ENCODE data around the gene NMNAT3.

The NMNAT3 gene

DNA sequence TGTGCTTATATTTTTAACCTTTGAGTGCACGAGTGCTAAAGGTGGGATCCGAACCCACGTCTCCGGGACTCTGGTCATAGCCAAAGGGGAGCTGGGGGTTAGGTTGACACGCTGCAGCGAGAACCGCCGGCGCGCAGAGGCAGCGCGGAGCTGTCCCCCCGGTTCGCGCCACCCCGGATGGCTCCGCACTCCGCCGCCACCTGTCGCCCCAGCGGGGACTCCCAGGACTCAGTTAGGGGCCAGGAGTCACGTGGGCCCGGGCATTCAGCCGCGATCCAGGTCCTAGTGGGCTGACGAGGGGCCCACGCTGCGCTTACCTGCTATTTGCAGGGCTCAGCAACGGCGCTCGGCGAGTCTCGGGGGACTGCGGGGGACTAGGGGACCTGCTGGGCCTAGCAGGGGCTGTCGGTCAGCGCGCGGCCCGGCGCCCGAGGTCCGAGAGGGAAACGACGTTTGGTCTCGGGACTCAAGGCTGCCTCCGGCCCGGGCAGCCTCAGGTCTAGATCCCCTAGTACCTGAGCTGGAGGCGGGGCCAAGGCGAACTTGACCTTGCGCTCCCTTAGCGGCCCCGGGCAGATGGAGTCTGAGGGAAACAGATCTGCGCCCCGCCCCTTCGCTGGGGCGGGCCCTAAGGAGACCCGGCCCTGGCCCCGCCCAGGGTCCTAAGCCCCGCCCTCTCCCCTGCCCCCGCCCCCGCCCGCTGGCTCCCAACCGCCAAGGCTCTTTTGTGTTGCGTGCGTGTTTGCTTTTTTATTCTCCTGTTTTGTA is at the start of gene NMNAT3:
Gene NMNAT3, minus strand, starts transcription at position 585 of the 768 bp plus-strand sequence. CDS start 50,248 bp downstream, outside the sequence.
- peak; percentile 76 for DNase-seq

- DNase-seq: no peak
Observed at GRCh38 chr3:139721370-139721769, 43.6 kb upstream of the NMNAT3 start.

GRCh38 chr3:139718415-139718814 is 40.6 kb upstream of the NMNAT3 start:
- no peak for DNase-seq

GRCh38 chr3:139716908-139717485 is 39.2 kb upstream of the NMNAT3 start:
- no peak for DNase-seq

DNA sequence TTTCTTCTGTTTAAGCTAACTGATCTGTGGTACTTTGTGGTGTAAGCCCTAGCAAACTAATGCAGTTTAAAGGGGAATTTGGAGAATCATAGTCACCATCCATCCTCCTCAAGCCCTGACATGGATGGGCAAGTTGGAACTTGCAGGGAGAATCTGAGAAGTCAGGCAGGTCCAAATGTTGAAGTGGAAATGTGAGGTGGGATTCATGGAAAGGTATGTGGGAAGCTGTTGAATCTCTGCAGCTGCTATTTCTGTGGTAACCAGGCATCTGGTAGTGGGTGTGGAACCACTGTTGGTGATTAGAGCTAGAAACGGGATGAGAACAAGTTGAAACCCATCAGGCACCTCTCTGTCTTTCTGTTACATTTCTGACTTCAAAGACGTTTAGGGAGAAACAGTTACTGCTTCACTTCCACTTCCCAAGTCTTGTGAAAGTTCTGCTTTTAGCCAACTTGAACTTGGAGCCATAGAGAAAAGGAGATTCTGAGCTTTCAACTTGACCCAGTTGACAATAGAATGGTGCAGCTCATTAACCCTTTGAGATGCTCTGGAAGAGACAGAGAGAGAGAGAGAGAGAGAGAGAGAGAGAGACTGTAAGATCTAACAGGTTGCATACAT is 38.1 kb upstream of the NMNAT3 start:
- DNase-seq: no peak

DNA sequence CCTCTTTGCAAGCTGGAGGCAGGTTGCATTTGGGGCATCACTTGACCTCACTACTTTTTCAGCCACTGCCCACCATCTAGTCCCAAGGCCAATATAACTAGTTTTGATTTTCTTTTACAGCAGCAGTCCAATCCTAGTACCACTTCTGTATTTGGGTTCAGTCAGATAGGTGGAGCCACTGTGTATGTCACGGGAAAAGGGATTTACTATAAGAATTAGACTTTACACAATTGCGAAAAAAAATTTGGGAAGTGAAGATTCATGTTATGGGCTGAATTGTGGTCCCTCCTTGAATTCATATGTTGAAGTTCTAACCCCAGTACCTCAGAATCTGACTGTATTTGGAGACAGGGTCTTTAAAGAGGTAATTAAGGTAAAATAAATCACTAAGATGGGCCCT is 37.4 kb upstream of the NMNAT3 start:
- DNase-seq: no peak

DNA sequence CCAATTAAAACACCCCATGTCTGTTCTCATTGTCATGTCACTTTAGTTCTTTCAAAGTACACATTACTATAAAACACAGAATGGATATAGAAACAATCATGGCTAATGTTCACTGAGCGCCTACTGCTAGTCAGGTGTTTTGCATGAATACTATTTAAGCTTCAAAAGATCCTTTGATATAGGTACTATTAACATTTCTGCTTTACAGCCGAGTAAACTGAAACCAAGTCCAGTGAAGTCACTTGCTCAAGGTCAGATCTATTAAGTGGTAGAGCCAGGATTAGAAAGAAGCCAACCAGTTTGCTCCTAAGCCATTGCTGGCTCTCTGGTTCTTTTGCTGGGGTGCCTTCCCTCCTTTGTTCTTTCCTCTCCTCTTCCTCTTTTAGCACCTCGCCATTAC is 32.4 kb upstream of the NMNAT3 start:
- DNase-seq: no peak

- no peak for DNase-seq
Observed at GRCh38 chr3:139705631-139706030, 27.9 kb upstream of the NMNAT3 start.

DNA sequence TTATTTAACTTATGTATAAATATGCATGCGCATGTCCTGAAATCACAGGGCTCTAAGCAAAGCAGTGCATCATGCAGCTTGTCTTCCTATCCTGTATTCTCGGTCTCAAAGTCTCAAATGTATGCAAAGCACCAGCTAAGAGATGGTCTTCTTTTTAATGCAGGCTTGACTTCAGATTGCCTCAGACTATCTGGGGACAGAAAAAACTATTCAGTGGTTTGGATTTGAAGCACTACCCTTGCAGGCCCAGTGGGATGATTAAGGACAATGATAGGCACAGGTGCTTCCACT is 18.5 kb upstream of the NMNAT3 start:
- no peak for DNase-seq

- DNase-seq: no peak
Observed at GRCh38 chr3:139695426-139696313, 17.9 kb upstream of the NMNAT3 start.

GRCh38 chr3:139695007-139695406 is 17.2 kb upstream of the NMNAT3 start:
- DNase-seq: no peak

- no peak for DNase-seq
Observed at GRCh38 chr3:139694542-139694941, 16.8 kb upstream of the NMNAT3 start.

DNA sequence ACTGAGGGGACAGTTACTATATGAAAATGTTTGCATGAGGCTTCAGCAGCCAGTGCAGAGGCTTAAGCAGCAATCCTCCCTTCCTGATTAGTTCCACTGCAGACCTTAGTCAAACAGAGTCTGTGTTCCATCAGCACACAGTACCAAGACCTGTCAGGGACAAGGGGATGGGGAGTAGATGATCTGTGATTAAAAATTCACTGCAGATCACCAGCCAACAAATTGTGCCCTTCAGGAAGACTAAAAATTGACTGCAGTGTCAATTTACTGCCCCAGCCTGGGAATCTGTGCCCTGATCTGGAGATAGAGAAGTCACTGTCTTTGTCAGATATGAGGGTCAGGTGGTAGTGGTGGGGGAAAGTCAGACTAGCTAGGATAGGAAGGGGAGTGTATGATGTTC is 13.8 kb upstream of the NMNAT3 start:
- DNase-seq: no peak

DNA sequence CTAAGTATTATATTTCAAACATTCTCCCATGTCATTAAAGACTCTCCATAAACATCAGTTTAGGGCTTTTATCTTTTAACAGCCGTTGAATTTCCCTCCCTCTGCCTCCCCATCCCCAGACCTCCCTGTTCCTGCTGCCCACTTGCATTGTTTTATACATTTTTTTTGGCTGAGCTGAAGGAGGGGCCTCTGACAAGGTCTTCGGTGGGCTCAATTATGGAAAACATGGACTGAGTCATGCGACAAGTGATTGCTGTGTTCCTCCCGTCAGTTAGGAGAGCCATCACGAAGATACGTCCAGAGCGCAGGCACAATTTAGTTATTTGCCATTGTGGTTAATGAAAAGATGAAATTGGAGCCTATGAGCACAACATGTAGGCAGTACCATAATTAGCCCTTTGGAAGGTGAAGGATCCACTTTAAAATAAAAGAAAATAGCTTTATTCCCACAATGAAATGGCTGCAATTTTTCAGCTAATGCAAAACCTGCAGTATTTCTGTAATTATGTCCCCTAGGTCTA is 12.0 kb upstream of the NMNAT3 start:
- DNase-seq: no peak

DNA sequence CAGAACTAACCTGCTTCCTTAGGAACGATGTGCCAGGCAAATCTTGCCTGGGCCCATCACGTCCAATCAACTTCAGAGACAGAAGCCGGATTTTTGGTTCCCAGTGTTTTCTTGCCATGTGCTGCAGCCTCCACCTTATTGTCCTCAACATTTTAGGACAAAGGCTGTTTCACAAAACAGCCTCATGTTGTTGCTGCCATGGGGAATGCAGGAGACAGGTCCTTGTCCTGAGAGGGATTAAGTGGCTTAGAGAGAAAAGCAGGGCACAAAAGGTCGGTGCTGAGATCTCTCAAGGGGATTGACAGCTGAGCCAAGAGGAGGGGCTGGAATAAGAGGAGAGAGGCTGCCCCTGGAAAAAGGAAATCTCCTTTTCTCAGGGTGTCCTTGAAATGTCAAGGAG is 11.3 kb upstream of the NMNAT3 start:
- no peak for DNase-seq

GRCh38 chr3:139687431-139687830 is 9.7 kb upstream of the NMNAT3 start:
- no peak for DNase-seq

GRCh38 chr3:139686624-139687023 is 8.9 kb upstream of the NMNAT3 start:
- DNase-seq: no peak

GRCh38 chr3:139686206-139686605 is 8.4 kb upstream of the NMNAT3 start:
- no peak for DNase-seq

GRCh38 chr3:139679220-139679775 is 1.5 kb upstream of the NMNAT3 start:
- DNase-seq: no peak

DNA sequence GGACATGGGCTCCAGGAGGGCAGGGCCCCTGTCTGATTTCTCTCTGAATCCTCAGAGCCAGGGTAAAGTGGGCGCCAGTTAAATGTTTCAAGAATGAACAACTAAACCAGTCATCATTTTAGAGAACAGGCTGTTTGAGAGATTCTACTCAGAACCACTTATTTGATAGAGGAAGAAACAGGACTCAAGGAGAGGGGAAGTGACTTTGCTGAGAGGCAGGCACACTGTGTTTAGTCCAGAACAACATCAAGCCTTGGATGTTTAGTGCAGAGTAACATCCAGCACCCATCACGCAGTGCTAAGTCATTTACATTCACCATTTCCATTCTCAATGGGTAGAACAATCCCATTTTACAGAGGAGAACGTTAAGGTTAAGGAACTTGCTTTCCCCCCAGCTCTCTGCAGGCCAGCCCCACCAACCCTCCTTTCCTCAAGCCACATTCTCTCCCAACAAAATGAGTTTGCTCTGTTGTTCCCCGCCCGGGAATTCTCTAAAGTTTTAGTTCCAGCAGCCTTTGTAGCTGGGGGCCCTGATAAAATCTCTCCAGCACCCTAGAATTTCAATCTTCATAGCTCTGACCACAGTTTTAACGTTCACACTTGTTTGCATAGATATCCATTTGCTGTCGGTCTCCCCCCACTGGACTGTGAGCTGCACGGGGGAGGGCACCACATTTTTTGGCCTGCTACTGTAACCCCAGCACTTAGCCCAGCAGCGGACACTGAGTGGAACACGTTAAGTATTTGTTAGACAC is 962 bp downstream of the NMNAT3 start:
- DNase-seq: no peak

DNA sequence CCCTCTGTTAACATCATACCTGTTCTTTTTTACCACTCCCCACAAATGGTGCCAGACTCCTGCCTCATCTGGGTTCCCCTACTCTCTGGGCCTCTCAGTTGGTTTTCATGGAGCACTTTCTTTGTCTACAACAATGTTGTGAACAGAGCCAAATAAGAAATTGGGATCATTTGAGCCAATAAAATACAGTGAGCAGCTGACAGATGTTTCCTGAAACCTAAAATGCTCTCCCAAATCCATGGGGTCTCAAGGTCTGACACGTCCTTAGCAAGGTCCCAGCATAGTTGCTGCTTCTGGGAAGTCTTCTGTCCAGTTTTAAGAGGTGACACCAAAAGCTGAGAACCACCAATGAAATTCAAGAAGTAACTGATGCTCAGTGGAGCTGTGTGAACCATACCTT is 1.7 kb downstream of the NMNAT3 start:
- no peak for DNase-seq

GRCh38 chr3:139675327-139675726 is 2.4 kb downstream of the NMNAT3 start:
- no peak for DNase-seq
